Measurements from ENCODE around the gene YBX2. TPM values are rescaled to one million over a fixed set of nuclear protein-coding genes. Genes with fewer than 3 reads are reported as not detected.

The YBX2 gene
- total RNA-seq, 1 experiment from 2014 or later: 24.0 TPM

DNA sequence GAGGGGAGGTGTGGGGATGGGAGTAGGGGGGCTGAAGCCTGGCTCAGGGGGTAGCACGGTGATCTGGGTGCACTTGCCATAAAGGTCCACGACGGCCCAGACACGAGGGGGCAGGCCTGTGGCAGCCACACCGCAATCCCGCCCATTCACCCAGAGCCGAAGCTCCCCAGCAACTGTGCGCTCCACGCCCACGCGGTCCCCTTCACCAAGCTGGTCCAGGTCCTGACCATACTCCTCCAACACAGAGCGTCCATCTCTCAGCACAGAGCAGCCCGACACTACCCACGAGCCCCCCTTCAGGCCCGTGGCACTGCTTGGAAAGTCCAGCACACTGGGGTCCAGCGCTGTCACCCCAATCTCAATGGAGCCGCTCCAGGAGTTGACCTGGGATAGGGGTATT, 33.1 kb upstream of the YBX2 start:
- Histone ChIP-seq H3K9ac (ENCODE audit: extremely low read depth, insufficient read length, low read length) (no peak overlapping the region), H2BK5ac (ENCODE audit: insufficient read length, low read length) (no peak overlapping the region)

More for the DNA sequence above, 33.1 kb upstream of the YBX2 start:
- Histone ChIP-seq H4K20me1 (ENCODE audit: control insufficient read depth, insufficient read depth, insufficient read length) (no peaks in the 10 kb centered on the region), H3K14ac (ENCODE audit: insufficient read depth, low read length) (no peak overlapping the region), H3K4me1 (ENCODE audit: insufficient read depth, low read length) (no peaks in the 10 kb centered on the region), H2BK20ac (ENCODE audit: low read depth, low read length, poor library complexity, severe bottlenecking) (no peak overlapping the region), H4K8ac (replicated peaks; ENCODE audit: insufficient read length, low read depth, low read length) (no peak overlapping the region), H3K23me2 (ENCODE audit: insufficient read length, low read depth, low read length, poor library complexity, severe bottlenecking) (peaks cover 14% of the 10 kb centered on the region), H3K79me2 (ENCODE audit: insufficient read depth, low read length) (peaks cover 2% of the 10 kb centered on the region; the same call in 1 of the 2 replicates), H3K27me3 (ENCODE audit: insufficient read depth, low read length) (no peaks in the 10 kb centered on the region), H3K18ac (ENCODE audit: insufficient read length, low read depth, low read length) (no peak overlapping the region), H2AK5ac (ENCODE audit: insufficient read length, low read length) (no peak overlapping the region), H3K79me1 (ENCODE audit: insufficient read depth, low read depth, low read length, poor library complexity, severe bottlenecking) (no peaks in the 10 kb centered on the region), H3K4me2 (ENCODE audit: insufficient read depth, insufficient read length, low read length) (no peak overlapping the region), H2BK120ac (ENCODE audit: low read depth, low read length, poor library complexity, severe bottlenecking) (no peak overlapping the region), H3K4ac (ENCODE audit: low read depth, low read length) (no peak overlapping the region), H2BK12ac (ENCODE audit: insufficient read length, low read depth, low read length) (no peak overlapping the region), H3T11ph (ENCODE audit: low read length) (no peak overlapping the region), H4K5ac (ENCODE audit: insufficient read length, low read depth, low read length) (no peak overlapping the region), H2BK15ac (ENCODE audit: low read depth, low read length) (no peak overlapping the region), H3K56ac (ENCODE audit: insufficient read length, low read depth, low read length) (no peak overlapping the region), H2AFZ (ENCODE audit: low read length) (no peak overlapping the region), H3K27ac (ENCODE audit: insufficient read length, low read depth, low read length) (no peak overlapping the region), H4K91ac (ENCODE audit: insufficient read length, low read depth, low read length) (no peak overlapping the region), H3K9me3 (ENCODE audit: control insufficient read depth, low read depth, low read length) (no peaks in the 10 kb centered on the region), H3K23ac (ENCODE audit: insufficient read length, low read depth, low read length) (no peak overlapping the region)
- WGBS (ENCODE audit: extremely low coverage, insufficient read length, low lambda C conversion rate): no CpG with 5 or more reads among the region's 17 CpGs
- TF ChIP-seq, protein P1, sequence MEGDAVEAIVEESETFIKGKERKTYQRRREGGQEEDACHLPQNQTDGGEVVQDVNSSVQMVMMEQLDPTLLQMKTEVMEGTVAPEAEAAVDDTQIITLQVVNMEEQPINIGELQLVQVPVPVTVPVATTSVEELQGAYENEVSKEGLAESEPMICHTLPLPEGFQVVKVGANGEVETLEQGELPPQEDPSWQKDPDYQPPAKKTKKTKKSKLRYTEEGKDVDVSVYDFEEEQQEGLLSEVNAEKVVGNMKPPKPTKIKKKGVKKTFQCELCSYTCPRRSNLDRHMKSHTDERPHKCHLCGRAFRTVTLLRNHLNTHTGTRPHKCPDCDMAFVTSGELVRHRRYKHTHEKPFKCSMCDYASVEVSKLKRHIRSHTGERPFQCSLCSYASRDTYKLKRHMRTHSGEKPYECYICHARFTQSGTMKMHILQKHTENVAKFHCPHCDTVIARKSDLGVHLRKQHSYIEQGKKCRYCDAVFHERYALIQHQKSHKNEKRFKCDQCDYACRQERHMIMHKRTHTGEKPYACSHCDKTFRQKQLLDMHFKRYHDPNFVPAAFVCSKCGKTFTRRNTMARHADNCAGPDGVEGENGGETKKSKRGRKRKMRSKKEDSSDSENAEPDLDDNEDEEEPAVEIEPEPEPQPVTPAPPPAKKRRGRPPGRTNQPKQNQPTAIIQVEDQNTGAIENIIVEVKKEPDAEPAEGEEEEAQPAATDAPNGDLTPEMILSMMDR (conservative IDR thresholded peaks at IDR 0.05): no peak
- peaks cover 18 to 41% (median 40%) of the 10 kb centered on the region in 3 experiments; a peak in 6 of 7 replicates for H3K36me3 Mint-ChIP-seq (ENCODE audit: insufficient read depth in 1 of 3, low read depth in 3 of 3)
- H3K4me3 Mint-ChIP-seq: peak overlapping the region; percentile 42 to 46; a peak in 2 of 5 replicates
- DNase-seq: no peak
- H3K27ac Mint-ChIP-seq: no peak overlapping the region
- peaks cover 18 to 19% of the 10 kb centered on the region in 2 experiments for H3K4me1 Mint-ChIP-seq
- H3K27me3 Mint-ChIP-seq (ENCODE audit: low read depth): no peaks in the 10 kb centered on the region
- no peaks in the 10 kb centered on the region for H3K9me3 Mint-ChIP-seq

Measured in H9 (cell line).